Chondrocyte (in vitro differentiated cells): ENCODE measurements around the gene TMEM178B. TPM values are rescaled to one million over a fixed set of nuclear protein-coding genes. Genes with fewer than 3 reads are reported as not detected.

Experiments
- DNase-seq: peaks from one replicate; pipeline ENCODE4 v3.0.0; 2021; ENCODE audit warnings: mixed read lengths, low spot score
- H3K27ac Mint-ChIP-seq: one replicate; pipeline ENCODE4 v1.8.0; 2021; ENCODE audit warnings: mild to moderate bottlenecking, moderate library complexity, mixed read lengths; ENCODE audit not compliant: unreplicated experiment
- H3K27me3 Mint-ChIP-seq: 2 replicates; pipeline ENCODE4 v1.8.0; 2021; ENCODE audit warnings: low read depth, mixed read lengths
- H3K36me3 Mint-ChIP-seq: 2 replicates; pipeline ENCODE4 v1.8.0; 2021; ENCODE audit warnings: low read depth, mixed read lengths
- H3K4me1 Mint-ChIP-seq: 2 replicates; pipeline ENCODE4 v1.8.0; 2021; ENCODE audit warnings: low read depth, mild to moderate bottlenecking, mixed read lengths
- H3K4me3 Mint-ChIP-seq: one replicate; pipeline ENCODE4 v1.8.0; 2021; ENCODE audit warnings: mild to moderate bottlenecking, moderate library complexity, mixed read lengths; ENCODE audit not compliant: unreplicated experiment
- H3K9me3 Mint-ChIP-seq: 2 replicates; pipeline ENCODE4 v1.8.0; 2021; ENCODE audit warnings: low read depth, mixed read lengths
- CTCF ChIP-seq: fragments of 200-600 bp; sonication (generic); IDR thresholded peaks from 2 replicates; pipeline ENCODE4 v1.5.0; 2021; ENCODE audit warnings: antibody characterized with exemption, mild to moderate bottlenecking, moderate library complexity
- total RNA-seq: library from RNA; stranded (reverse); gene quantifications from 3 replicates; pipeline ENCODE4 v1.2.1, GENCODE V29; 2021

Gene TMEM178B
- total RNA-seq, 1 donor from 2014 or later: 0.92 TPM

- no peak overlapping the region for H3K4me3 Mint-ChIP-seq
- H3K4me1 Mint-ChIP-seq: no peaks in the 10 kb centered on the region
- peaks cover 17% of the 10 kb centered on the region for H3K27me3 Mint-ChIP-seq
- no peaks in the 10 kb centered on the region for H3K9me3 Mint-ChIP-seq
- DNase-seq: no peak
- no peak for TF ChIP-seq CTCF
- H3K36me3 Mint-ChIP-seq: no peaks in the 10 kb centered on the region
- H3K27ac Mint-ChIP-seq: no peak overlapping the region
These were observed 342.9 kb downstream of the TMEM178B start for GRCh38 chr7:141416650-141417270.

- no peaks in the 10 kb centered on the region for H3K9me3 Mint-ChIP-seq
- no peak overlapping the region for H3K27ac Mint-ChIP-seq
- no peaks in the 10 kb centered on the region for H3K36me3 Mint-ChIP-seq
- H3K27me3 Mint-ChIP-seq: peaks cover 14% of the 10 kb centered on the region
- DNase-seq: no peak
- TF ChIP-seq CTCF: no peak
- H3K4me3 Mint-ChIP-seq: no peak overlapping the region
- no peaks in the 10 kb centered on the region for H3K4me1 Mint-ChIP-seq
These were observed 343.6 kb downstream of the TMEM178B start for GRCh38 chr7:141417506-141417905.

DNA sequence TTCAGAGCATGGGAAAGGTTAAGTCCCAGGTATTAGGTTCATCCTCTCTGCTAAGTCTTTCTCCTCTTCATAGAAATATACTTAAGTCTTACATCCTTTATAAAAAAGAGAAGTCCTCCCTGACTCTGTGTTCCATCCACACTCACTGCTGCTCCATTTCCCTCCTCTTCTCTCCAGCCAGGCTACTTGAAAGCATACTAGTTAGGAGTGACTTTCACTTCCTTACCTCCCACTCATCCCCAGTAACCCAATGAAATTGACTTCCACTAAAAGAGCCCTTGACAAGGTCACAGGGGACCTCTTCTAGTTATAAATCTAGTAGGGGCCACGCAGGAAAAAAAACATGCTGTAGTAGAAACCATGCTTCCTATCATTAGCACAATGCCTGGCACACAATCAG, 344.2 kb downstream of the TMEM178B start:
- Mint-ChIP-seq H3K27me3 (peaks cover 12% of the 10 kb centered on the region), H3K36me3 (no peaks in the 10 kb centered on the region), H3K27ac (no peak overlapping the region), H3K4me3 (no peak overlapping the region), H3K9me3 (no peaks in the 10 kb centered on the region), H3K4me1 (no peaks in the 10 kb centered on the region)
- no peak for DNase-seq
- TF ChIP-seq CTCF: no peak

DNA sequence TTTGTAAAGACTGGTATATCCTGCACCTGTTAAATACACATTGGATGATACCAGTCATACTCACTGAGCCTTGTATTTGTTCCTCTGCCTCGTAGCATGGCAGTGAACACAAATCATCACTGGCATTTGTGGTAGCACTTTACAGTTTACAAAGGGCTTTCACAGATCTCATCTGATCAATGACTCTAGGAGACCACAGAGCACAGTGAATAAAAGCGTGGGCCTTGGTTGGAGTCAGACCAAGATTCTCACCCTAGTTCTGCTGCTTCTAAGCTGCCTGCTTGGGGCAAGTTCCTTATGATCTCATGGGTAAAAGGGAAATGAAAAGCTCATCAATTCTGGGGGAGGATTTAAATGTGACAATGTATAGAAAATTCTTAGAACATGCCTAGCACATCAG, 347.4 kb downstream of the TMEM178B start:
- peaks cover under 1% of the 10 kb centered on the region for H3K36me3 Mint-ChIP-seq
- no peaks in the 10 kb centered on the region for H3K4me1 Mint-ChIP-seq
- peaks cover under 1% of the 10 kb centered on the region for H3K9me3 Mint-ChIP-seq
- H3K27ac Mint-ChIP-seq: no peak overlapping the region
- DNase-seq: no peak
- H3K4me3 Mint-ChIP-seq: no peak overlapping the region
- TF ChIP-seq CTCF: no peak
- peaks cover 2% of the 10 kb centered on the region for H3K27me3 Mint-ChIP-seq

DNA sequence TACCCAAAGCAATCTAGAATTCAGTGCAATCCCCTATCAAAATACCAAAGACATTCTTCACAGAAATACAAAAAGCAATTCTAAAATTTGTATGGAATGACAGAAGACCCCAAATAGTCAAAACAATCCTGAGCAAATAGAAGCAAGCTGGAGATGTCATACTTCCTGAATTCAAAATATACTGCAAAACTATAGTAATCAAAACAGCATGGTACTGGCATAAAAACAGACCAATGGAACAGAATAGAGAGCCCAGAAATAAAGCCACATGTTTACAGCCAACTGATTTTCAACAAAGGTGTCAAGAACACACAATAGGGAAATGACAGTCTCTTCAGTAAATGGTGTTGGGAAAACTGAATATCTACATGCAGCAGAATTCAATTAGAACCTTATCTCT, 353.3 kb downstream of the TMEM178B start:
- no peaks in the 10 kb centered on the region for H3K4me1 Mint-ChIP-seq
- TF ChIP-seq CTCF: no peak
- H3K27me3 Mint-ChIP-seq: peaks cover 13% of the 10 kb centered on the region
- H3K36me3 Mint-ChIP-seq: peaks cover 2% of the 10 kb centered on the region
- DNase-seq: no peak
- H3K27ac Mint-ChIP-seq: no peak overlapping the region
- peaks cover 13% of the 10 kb centered on the region for H3K9me3 Mint-ChIP-seq
- no peak overlapping the region for H3K4me3 Mint-ChIP-seq
